AG09319 (cell line): ENCODE data around the gene CNNM3.

Experiments
- DNase-seq: peaks from one replicate; pipeline ENCODE4 v3.0.0-alpha.2; 2010; ENCODE audit warnings: low read depth; ENCODE audit errors: extremely low read depth
- CTCF ChIP-seq: IDR thresholded peaks from 2 replicates; pipeline ENCODE4 v1.5.1; 2011; ENCODE audit warnings: low read depth, mild to moderate bottlenecking, inconsistent platforms, low read length, moderate library complexity

The CNNM3 gene

GRCh38 chr2:96874198-96874831, 58.2 kb downstream of the CNNM3 start:
- TF ChIP-seq CTCF = no peak
- DNase-seq = no peak

GRCh38 chr2:96875498-96876268, 59.6 kb downstream of the CNNM3 start:
- no peak for TF ChIP-seq CTCF
- DNase-seq = no peak

- no peak for DNase-seq
These were observed 60.4 kb downstream of the CNNM3 start for GRCh38 chr2:96876269-96877041.

DNA sequence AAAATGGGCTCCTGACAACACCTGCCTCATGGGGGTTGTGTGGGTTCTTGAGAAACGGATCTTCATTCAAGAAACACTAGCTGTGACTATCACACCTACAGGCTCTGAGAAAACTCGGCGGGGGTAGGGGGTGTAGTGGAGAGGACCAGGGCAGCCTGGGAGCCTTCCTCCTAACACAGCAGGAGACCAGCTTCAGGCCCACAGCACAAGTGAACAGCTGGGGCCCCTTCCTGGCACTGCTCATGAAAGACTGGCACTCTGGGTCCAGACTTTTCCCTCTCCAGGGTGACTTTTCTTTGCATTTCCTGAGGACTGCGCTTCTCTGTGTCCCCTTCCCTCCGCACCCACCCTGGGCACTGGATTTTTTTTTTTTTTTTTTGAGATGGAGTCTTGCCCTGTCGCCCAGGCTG, 61.0 kb downstream of the CNNM3 start:
- no peak for TF ChIP-seq CTCF
- DNase-seq = no peak

More at GRCh38 chr2:96876269-96877041, 60.4 kb downstream of the CNNM3 start:
- no peak for TF ChIP-seq CTCF

DNA sequence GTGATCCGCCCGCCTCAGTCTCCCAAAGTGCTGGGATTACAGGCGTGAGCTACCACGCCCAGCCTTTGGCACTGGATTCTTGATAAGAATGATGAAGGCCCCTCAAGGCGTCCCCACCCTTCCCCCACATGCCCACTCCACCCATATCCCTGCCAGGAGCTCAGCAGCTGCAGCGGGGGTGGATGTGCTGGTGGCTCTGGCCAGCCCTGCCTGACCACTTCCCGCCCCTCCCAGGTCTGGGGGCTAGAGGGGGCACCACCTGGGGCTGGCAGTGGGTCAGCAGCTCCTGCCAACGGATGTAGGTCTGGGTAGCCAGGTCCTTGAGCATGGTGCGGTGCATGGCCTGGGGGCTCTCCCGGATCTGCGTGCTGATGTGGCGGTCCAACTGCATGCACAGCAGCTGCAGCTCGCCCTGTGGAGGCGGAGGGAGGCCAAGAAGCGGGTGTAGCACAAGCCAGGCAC, 61.6 kb downstream of the CNNM3 start:
- no peak for TF ChIP-seq CTCF
- no peak for DNase-seq

DNA sequence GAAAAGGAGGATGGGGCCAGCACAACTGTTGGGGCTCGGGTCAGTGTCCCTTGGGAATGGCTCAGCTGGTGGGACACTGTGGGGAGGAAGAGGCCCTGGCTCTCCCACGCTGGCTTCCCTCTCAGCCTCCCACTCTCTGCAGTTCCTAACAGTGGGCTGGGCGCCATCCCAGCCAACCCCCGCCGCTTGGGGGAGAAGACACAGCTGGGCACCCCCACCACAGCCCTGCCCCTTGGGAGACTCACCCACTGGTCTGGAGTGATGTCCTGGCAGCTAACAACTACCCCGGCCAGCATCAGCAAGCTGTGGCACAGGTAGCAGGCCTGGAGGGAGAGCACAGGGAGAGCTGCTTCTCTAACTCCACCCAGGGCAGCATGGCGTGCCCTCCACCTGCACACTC, 62.1 kb downstream of the CNNM3 start:
- no peak for TF ChIP-seq CTCF
- DNase-seq = no peak
